ENCODE measurements around the gene PRH2.

PRH2 gene

GRCh38 chr12:10928746-10929286 lies at the start of gene PRH2:
Gene PRH2, plus strand, starts transcription at chr12:10929236. Its CDS starts 38 bp downstream, at chr12:10929274.
- DNase-seq (ENCODE audit: low read depth), result no peak

GRCh38 chr12:10884086-10884725 lies 44.8 kb upstream of the PRH2 start, which contains the start of gene PRH1:
Gene PRH1, minus strand, starts transcription at chr12:10884255. Its CDS starts 38 bp downstream, at chr12:10884217.
- no peak for DNase-seq (ENCODE audit: low read depth)

- DNase-seq (ENCODE audit: low read depth), result no peak
Observed at GRCh38 chr12:10889226-10889625, 39.8 kb upstream of the PRH2 start.

- DNase-seq (ENCODE audit: low read depth), result no peak
Observed at GRCh38 chr12:10891937-10892336, 37.1 kb upstream of the PRH2 start.

- DNase-seq (ENCODE audit: low read depth), result no peak
Observed at GRCh38 chr12:10896854-10897253, 32.2 kb upstream of the PRH2 start.

GRCh38 chr12:10900530-10900929 lies 28.5 kb upstream of the PRH2 start:
- DNase-seq (ENCODE audit: low read depth), result no peak

- DNase-seq (ENCODE audit: low read depth), result no peak
Observed at GRCh38 chr12:10900972-10901371, 28.1 kb upstream of the PRH2 start.

- no peak for DNase-seq (ENCODE audit: low read depth)
Observed at GRCh38 chr12:10901427-10901826, 27.6 kb upstream of the PRH2 start.

- DNase-seq (ENCODE audit: low read depth), result no peak
Observed at GRCh38 chr12:10904686-10905085, 24.4 kb upstream of the PRH2 start.

- no peak for DNase-seq (ENCODE audit: low read depth)
Observed at GRCh38 chr12:10909462-10909861, 19.6 kb upstream of the PRH2 start, which contains the start of gene TAS2R13. Gene TAS2R13, minus strand, starts transcription at chr12:10909562. Its CDS starts 264 bp downstream, at chr12:10909298.

GRCh38 chr12:10910380-10910779 lies 18.7 kb upstream of the PRH2 start:
- DNase-seq (ENCODE audit: low read depth), result no peak

- DNase-seq (ENCODE audit: low read depth), result no peak
Observed at GRCh38 chr12:10919809-10920208, 9.2 kb upstream of the PRH2 start.

GRCh38 chr12:10926269-10926668 lies 2.8 kb upstream of the PRH2 start:
- no peak for DNase-seq (ENCODE audit: low read depth)

- DNase-seq (ENCODE audit: low read depth), result no peak
Observed at GRCh38 chr12:10936506-10936905, 7.5 kb downstream of the PRH2 start.

- no peak for DNase-seq (ENCODE audit: low read depth)
Observed at GRCh38 chr12:10939163-10939562, 10.1 kb downstream of the PRH2 start, which contains the start of gene TAS2R14. Gene TAS2R14, minus strand, starts transcription at chr12:10939263. Its CDS starts 56 bp downstream, at chr12:10939207.

GRCh38 chr12:10940389-10940788 lies 11.4 kb downstream of the PRH2 start:
- DNase-seq (ENCODE audit: low read depth), result no peak

- no peak for DNase-seq (ENCODE audit: low read depth)
Observed at GRCh38 chr12:10941369-10941768, 12.3 kb downstream of the PRH2 start.

- no peak for DNase-seq (ENCODE audit: low read depth)
Observed at GRCh38 chr12:10941916-10942607, 13.0 kb downstream of the PRH2 start.

GRCh38 chr12:10943167-10943566 lies 14.1 kb downstream of the PRH2 start:
- DNase-seq (ENCODE audit: low read depth), result no peak

- no peak for DNase-seq (ENCODE audit: low read depth)
Observed at GRCh38 chr12:10952645-10953044, 23.6 kb downstream of the PRH2 start.

- DNase-seq (ENCODE audit: low read depth), result no peak
Observed at GRCh38 chr12:10956085-10956484, 27.0 kb downstream of the PRH2 start.

- no peak for DNase-seq (ENCODE audit: low read depth)
Observed at GRCh38 chr12:10957741-10958140, 28.7 kb downstream of the PRH2 start.

- no peak for DNase-seq (ENCODE audit: low read depth)
Observed at GRCh38 chr12:10959804-10960203, 30.8 kb downstream of the PRH2 start.

All from stimulated activated CD4-positive, alpha-beta T cell treated with anti-CD3 and anti-CD28 coated beads, Interleukin-2, amount 100 ng/mL, for 4 hours (primary cell).